SJSA1 (cell line): Measurements from ENCODE around the gene KLF9. TPM values are rescaled to one million over a fixed set of nuclear protein-coding genes. Genes with fewer than 3 reads are reported as not detected.

Experiments
- DNase-seq, 2 experiments: peaks; one replicate each; pipeline ENCODE4 v3.0.0-alpha.2; 2015 to 2020; ENCODE audit warnings: low spot score in 2 of 2, low read depth in 1 of 2
- H3K27ac ChIP-seq: fragments of 250-450 bp; sonication (Bioruptor Pico); 2 replicates; pipeline ENCODE4 v1.5.1; 2020; ENCODE audit warnings: mild to moderate bottlenecking, moderate library complexity
- H3K27me3 ChIP-seq: fragments of 250-450 bp; sonication (Bioruptor Pico); replicated peaks from 2 replicates; pipeline ENCODE4 v1.5.1; 2020; ENCODE audit warnings: mild to moderate bottlenecking, moderate library complexity
- H3K36me3 ChIP-seq: fragments of 250-450 bp; sonication (Bioruptor Pico); 2 replicates; pipeline ENCODE4 v1.5.1; 2020; ENCODE audit warnings: mild to moderate bottlenecking
- H3K4me1 ChIP-seq: fragments of 250-450 bp; sonication (Bioruptor Pico); replicated peaks from 2 replicates; pipeline ENCODE4 v1.6.1; 2021; ENCODE audit warnings: mild to moderate bottlenecking
- H3K4me3 ChIP-seq: fragments of 250-450 bp; sonication (Bioruptor Pico); 2 replicates; pipeline ENCODE4 v1.5.1; 2020; ENCODE audit warnings: mild to moderate bottlenecking
- H3K9me3 ChIP-seq: fragments of 250-450 bp; sonication (Bioruptor Pico); replicated peaks from 2 replicates; pipeline ENCODE4 v1.5.1; 2020; ENCODE audit warnings: mild to moderate bottlenecking
- total RNA-seq: library from RNA; depleted of rRNA; stranded (reverse); fragments of >200 nt; shearing (Covaris generic); gene quantifications from 2 replicates; pipeline ENCODE4 v1.2.3, GENCODE V29; 2014

Gene KLF9
- total RNA-seq, 1 experiment from 2014 or later = 5.9 TPM

- H3K9me3 ChIP-seq = no peaks in the 10 kb centered on the region
- peaks cover 17% of the 10 kb centered on the region for H3K4me1 ChIP-seq
- H3K4me3 ChIP-seq = peak overlapping the region; percentile 43
- H3K36me3 ChIP-seq = no peaks in the 10 kb centered on the region
- peak; percentile 88 to 90 for DNase-seq
- peak overlapping the region; percentile 95 for H3K27ac ChIP-seq
- no peaks in the 10 kb centered on the region for H3K27me3 ChIP-seq
Observed at GRCh38 chr9:70418822-70419555, 4.5 kb upstream of the KLF9 start.

GRCh38 chr9:70415476-70415875, 1.0 kb upstream of the KLF9 start:
- Histone ChIP-seq H3K27ac (no peak overlapping the region), H3K4me3 (no peak overlapping the region), H3K9me3 (no peaks in the 10 kb centered on the region), H3K36me3 (peaks cover 9% of the 10 kb centered on the region), H3K4me1 (peaks cover 23% of the 10 kb centered on the region), H3K27me3 (no peaks in the 10 kb centered on the region)
- no peak for DNase-seq

- DNase-seq = no peak
- Histone ChIP-seq H3K4me1 (peaks cover 27% of the 10 kb centered on the region), H3K27ac (no peak overlapping the region), H3K4me3 (no peak overlapping the region), H3K27me3 (no peaks in the 10 kb centered on the region), H3K9me3 (no peaks in the 10 kb centered on the region), H3K36me3 (peaks cover 9% of the 10 kb centered on the region)
Observed at GRCh38 chr9:70415041-70415440, 584 bp upstream of the KLF9 start.

GRCh38 chr9:70413464-70413798, 1.0 kb downstream of the KLF9 start:
- peaks cover 9% of the 10 kb centered on the region for H3K36me3 ChIP-seq
- no peaks in the 10 kb centered on the region for H3K27me3 ChIP-seq
- H3K9me3 ChIP-seq = no peaks in the 10 kb centered on the region
- DNase-seq = peak in 1 of 2 experiments; percentile 74
- peaks cover 29% of the 10 kb centered on the region for H3K4me1 ChIP-seq
- H3K27ac ChIP-seq = peak overlapping the region; percentile 97
- H3K4me3 ChIP-seq = peak overlapping the region; percentile 88

- DNase-seq = peak; percentile 74 to 78
- Histone ChIP-seq H3K4me3 (peak overlapping the region; percentile 88), H3K27ac (peak overlapping the region; percentile 97), H3K9me3 (no peaks in the 10 kb centered on the region), H3K27me3 (no peaks in the 10 kb centered on the region), H3K36me3 (peaks cover 9% of the 10 kb centered on the region), H3K4me1 (peaks cover 30% of the 10 kb centered on the region)
Observed at GRCh38 chr9:70412832-70413463, 1.5 kb downstream of the KLF9 start.

- Histone ChIP-seq H3K4me3 (peak overlapping the region; percentile 88), H3K27me3 (no peaks in the 10 kb centered on the region), H3K9me3 (no peaks in the 10 kb centered on the region), H3K27ac (peak overlapping the region; percentile 97), H3K4me1 (peaks cover 38% of the 10 kb centered on the region), H3K36me3 (peaks cover 9% of the 10 kb centered on the region)
- peak; percentile 75 to 77 for DNase-seq
Observed at GRCh38 chr9:70411930-70412831, 2.3 kb downstream of the KLF9 start.

GRCh38 chr9:70411121-70411929, 3.1 kb downstream of the KLF9 start:
- H3K36me3 ChIP-seq = peaks cover 9% of the 10 kb centered on the region
- peak overlapping the region; percentile 88 for H3K4me3 ChIP-seq
- peaks cover 46% of the 10 kb centered on the region for H3K4me1 ChIP-seq
- H3K27ac ChIP-seq = peak overlapping the region; percentile 97
- no peaks in the 10 kb centered on the region for H3K9me3 ChIP-seq
- no peaks in the 10 kb centered on the region for H3K27me3 ChIP-seq
- DNase-seq = peak; percentile 46 to 55

GRCh38 chr9:70410368-70410767, 4.1 kb downstream of the KLF9 start:
- Histone ChIP-seq H3K27me3 (no peaks in the 10 kb centered on the region), H3K27ac (peak overlapping the region; percentile 97), H3K4me1 (peaks cover 56% of the 10 kb centered on the region), H3K4me3 (no peak overlapping the region), H3K36me3 (peaks cover 9% of the 10 kb centered on the region), H3K9me3 (no peaks in the 10 kb centered on the region)
- DNase-seq = peak in 1 of 2 experiments; percentile 31

GRCh38 chr9:70409800-70410199, 4.7 kb downstream of the KLF9 start:
- peak overlapping the region; percentile 97 for H3K27ac ChIP-seq
- H3K27me3 ChIP-seq = no peaks in the 10 kb centered on the region
- no peak for DNase-seq
- H3K4me1 ChIP-seq = peaks cover 58% of the 10 kb centered on the region
- peaks cover 9% of the 10 kb centered on the region for H3K36me3 ChIP-seq
- H3K9me3 ChIP-seq = no peaks in the 10 kb centered on the region
- no peak overlapping the region for H3K4me3 ChIP-seq

GRCh38 chr9:70409280-70409679, 5.2 kb downstream of the KLF9 start:
- Histone ChIP-seq H3K36me3 (peaks cover 9% of the 10 kb centered on the region), H3K27ac (no peak overlapping the region), H3K4me1 (peaks cover 58% of the 10 kb centered on the region), H3K9me3 (no peaks in the 10 kb centered on the region), H3K4me3 (no peak overlapping the region), H3K27me3 (no peaks in the 10 kb centered on the region)
- DNase-seq = no peak

GRCh38 chr9:70408393-70409040, 5.9 kb downstream of the KLF9 start:
- peaks cover 7% of the 10 kb centered on the region for H3K36me3 ChIP-seq
- no peaks in the 10 kb centered on the region for H3K9me3 ChIP-seq
- DNase-seq = no peak
- peaks cover 58% of the 10 kb centered on the region for H3K4me1 ChIP-seq
- peak overlapping the region; percentile 97; the same call in 1 of the 2 replicates for H3K27ac ChIP-seq
- no peaks in the 10 kb centered on the region for H3K27me3 ChIP-seq
- no peak overlapping the region for H3K4me3 ChIP-seq

- peak; percentile 51 to 90 for DNase-seq
- Histone ChIP-seq H3K9me3 (no peaks in the 10 kb centered on the region), H3K27me3 (no peaks in the 10 kb centered on the region), H3K36me3 (no peaks in the 10 kb centered on the region), H3K4me1 (peaks cover 58% of the 10 kb centered on the region), H3K4me3 (no peak overlapping the region), H3K27ac (peak overlapping the region; percentile 97)
Observed at GRCh38 chr9:70407081-70407503, 7.4 kb downstream of the KLF9 start.
